HG03025 (cell line): ENCODE measurements around the gene ZBTB4.
A peak's percentile ranks its signal among the peaks of the same experiment; 100 is the strongest.
"Not testable (repeated sequence)": the region's sequence is repeated elsewhere in the genome, so short reads cannot be mapped to it uniquely, and the experiment has no call there.

ENCODE experiments used
- ATAC-seq: cut with Tn5 transposase; IDR thresholded peaks from one replicate; pipeline ENCODE4 v1.9.1; 2021; ENCODE audit warnings: mild to moderate bottlenecking, moderate library complexity; ENCODE audit not compliant: unreplicated experiment, low FRiP score

The ZBTB4 gene

GRCh38 chr17:7496470-7497183, 17.2 kb upstream of the ZBTB4 start:
- no peak for ATAC-seq

GRCh38 chr17:7495906-7496434, 16.5 kb upstream of the ZBTB4 start:
- no peak for ATAC-seq

GRCh38 chr17:7493941-7494340, 14.5 kb upstream of the ZBTB4 start:
- ATAC-seq, result no peak

- ATAC-seq, result no peak
These were observed 12.2 kb upstream of the ZBTB4 start for GRCh38 chr17:7491583-7491982.

- ATAC-seq, result no peak
These were observed 10.7 kb upstream of the ZBTB4 start for GRCh38 chr17:7490144-7490543.

- no peak for ATAC-seq
These were observed 6.8 kb upstream of the ZBTB4 start for GRCh38 chr17:7486181-7486580.

- ATAC-seq, result no peak
These were observed 5.5 kb upstream of the ZBTB4 start for GRCh38 chr17:7484919-7485377.

GRCh38 chr17:7484067-7484918, 4.9 kb upstream of the ZBTB4 start, which contains the start of gene POLR2A:
TSS of gene POLR2A (plus strand) at chr17:7484366.
- ATAC-seq, result peak; percentile 62

GRCh38 chr17:7483255-7484066, 4.0 kb upstream of the ZBTB4 start:
- ATAC-seq, result peak; percentile 24

GRCh38 chr17:7482742-7483088, 3.3 kb upstream of the ZBTB4 start:
- not testable (repeated sequence) for ATAC-seq

GRCh38 chr17:7481842-7482741, 2.7 kb upstream of the ZBTB4 start:
- ATAC-seq, result not testable (repeated sequence)

GRCh38 chr17:7481275-7481674, 1.8 kb upstream of the ZBTB4 start, which contains the start of gene SLC35G6:
TSS of gene SLC35G6 (plus strand) at chr17:7481446. CDS start at chr17:7481517, 71 bp downstream.
- not testable (repeated sequence) for ATAC-seq

GRCh38 chr17:7480089-7480384, 606 bp upstream of the ZBTB4 start:
- no peak for ATAC-seq

- no peak for ATAC-seq
These were observed 887 bp downstream of the ZBTB4 start for GRCh38 chr17:7478276-7479212.

GRCh38 chr17:7477392-7478275, 1.8 kb downstream of the ZBTB4 start:
- ATAC-seq, result no peak

- no peak for ATAC-seq
These were observed 2.5 kb downstream of the ZBTB4 start for GRCh38 chr17:7476951-7477350.

- no peak for ATAC-seq
These were observed 2.9 kb downstream of the ZBTB4 start for GRCh38 chr17:7476494-7476893.
